ENCODE data around the gene S100A6.

DNA sequence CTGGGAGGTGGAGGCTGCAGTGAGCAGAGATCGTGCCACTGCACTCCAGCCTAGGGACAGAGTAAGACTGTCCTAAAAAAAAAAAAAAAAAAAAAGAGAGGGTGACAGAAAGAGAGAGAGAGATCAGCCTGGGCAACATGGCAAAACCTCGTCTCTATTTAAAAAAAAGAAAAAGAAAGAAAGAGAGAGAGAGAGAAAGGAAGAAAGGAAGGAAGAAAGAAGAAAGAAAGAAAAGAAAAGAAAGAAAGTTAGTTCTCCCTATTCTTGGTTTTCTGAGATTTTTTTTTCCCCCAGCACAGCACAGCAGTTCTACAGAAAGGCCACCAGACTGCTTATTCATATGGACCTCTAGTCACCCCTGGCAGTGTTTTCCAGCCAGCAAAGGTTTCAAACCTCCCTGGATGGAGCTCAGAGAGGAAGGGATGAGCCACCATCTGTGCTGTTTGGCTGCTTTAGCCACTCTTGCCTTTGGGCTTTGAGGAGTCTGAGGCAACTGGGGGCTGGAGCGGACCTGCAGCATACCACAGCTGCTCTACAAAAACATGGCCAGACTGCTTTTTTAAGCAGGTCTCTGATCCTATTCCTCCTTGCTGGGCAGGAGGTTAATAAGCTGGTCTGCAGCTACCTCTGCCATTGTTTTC lies 10.6 kb downstream of the S100A6 start:
- TF ChIP-seq EZH2phosphoT487 (IDR thresholded peaks at IDR 0.05; ENCODE audit: borderline replicate concordance, low read length) (no peak), EZH2 (IDR thresholded peaks at IDR 0.05; ENCODE audit: low read length, unreplicated experiment) (no peak)
- TF ChIP-seq, protein P1, sequence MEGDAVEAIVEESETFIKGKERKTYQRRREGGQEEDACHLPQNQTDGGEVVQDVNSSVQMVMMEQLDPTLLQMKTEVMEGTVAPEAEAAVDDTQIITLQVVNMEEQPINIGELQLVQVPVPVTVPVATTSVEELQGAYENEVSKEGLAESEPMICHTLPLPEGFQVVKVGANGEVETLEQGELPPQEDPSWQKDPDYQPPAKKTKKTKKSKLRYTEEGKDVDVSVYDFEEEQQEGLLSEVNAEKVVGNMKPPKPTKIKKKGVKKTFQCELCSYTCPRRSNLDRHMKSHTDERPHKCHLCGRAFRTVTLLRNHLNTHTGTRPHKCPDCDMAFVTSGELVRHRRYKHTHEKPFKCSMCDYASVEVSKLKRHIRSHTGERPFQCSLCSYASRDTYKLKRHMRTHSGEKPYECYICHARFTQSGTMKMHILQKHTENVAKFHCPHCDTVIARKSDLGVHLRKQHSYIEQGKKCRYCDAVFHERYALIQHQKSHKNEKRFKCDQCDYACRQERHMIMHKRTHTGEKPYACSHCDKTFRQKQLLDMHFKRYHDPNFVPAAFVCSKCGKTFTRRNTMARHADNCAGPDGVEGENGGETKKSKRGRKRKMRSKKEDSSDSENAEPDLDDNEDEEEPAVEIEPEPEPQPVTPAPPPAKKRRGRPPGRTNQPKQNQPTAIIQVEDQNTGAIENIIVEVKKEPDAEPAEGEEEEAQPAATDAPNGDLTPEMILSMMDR (conservative IDR thresholded peaks at IDR 0.05; ENCODE audit: low read depth, low read length): no peak
